SKM-1 (cell line): ENCODE results near the gene IL17RD.

ENCODE experiments used
- DNase-seq: peaks from one replicate; lab custom pipeline; 2025; ENCODE audit not compliant: unreplicated experiment; lab: John Stamatoyannopoulos, UW

Gene IL17RD

DNA sequence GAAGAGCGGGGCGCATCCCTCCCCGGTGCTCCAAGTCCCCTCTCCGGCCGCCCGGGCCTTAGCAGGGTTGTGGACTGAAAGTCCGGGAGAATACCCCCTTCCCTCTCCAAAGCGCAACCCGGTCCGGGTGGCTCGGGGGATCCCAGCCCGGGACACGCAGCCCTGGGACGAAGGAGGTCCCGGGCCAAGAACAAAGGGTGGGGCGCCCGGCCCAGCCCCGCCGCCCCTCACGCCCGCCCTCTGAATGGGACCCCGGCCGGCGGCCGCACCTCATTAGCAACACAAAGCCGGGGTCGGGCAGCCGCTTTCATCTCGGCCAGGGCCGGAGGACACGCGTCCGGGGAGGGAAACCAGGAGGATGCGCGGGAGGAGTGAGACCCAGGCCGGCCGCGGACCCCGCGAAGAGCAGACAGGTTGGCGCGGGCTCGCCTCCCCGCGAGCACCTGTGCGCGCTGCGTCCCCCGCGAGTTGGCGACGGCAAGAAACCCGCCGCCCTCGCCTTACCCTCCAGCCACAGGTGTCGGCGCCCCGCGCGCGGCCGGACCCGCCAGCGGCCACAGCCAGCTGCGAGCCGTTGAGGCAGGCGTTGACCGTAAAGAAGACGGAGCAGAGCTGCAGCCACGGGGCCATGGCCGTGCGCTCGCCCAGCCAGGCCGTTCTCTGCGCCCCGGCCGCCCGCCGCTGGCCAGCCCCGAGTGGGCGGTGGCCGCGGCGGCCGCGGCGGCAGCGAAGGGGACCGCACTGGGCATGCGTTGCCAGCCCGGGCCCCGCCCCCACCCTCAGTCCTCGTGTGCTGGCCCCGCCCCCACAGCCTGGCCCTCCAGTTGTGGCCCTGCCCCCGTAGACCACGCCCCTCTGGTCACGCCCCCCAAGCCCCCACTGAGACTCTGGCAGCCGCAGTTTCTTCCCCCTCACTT, at the start of gene IL17RD:
Gene IL17RD (minus strand): TSS at position 697 of the 917 bp plus-strand sequence. CDS start 67 bp downstream, at position 630.
- DNase-seq: no peak

DNA sequence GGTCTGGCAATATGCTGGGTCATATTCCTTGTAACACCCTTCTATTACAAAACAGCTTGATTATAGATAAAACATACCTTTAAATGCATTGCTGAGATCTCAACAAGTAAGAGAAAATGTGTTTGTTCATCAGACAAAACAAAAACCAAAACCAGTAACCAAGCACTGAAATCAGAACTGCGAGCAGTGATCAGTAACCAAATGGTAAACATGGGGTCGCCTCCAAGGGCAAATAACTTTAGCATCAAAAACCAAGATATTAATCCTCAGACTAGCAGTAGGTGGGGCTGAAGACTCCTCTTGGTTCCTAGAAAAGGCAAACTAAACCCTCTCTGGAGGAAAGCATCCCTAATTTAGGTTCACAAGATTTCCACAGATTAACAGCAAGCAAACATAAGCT, 41.3 kb upstream of the IL17RD start:
- no peak for DNase-seq

DNA sequence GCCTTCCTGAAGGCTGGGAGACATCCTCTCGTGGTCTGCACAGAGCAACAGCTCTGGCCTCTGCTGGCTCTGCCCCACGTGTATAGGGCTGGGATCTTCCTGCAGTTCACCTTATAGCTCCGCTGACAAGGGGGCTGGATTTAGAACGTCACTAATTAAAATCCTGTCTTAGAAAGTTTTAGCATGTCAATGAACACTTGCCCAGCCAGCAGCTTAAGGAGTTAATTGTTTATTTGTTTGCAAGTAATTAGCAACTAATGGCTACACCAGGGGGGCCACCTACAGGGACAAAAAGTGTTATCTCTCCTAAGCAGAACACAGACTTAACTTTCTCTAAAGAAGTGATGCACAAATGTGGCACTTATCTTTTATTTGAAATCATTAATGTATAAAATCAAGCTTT, 34.7 kb upstream of the IL17RD start, which contains the start of gene HESX1:
Gene HESX1 (minus strand): TSS at position 84 of the 403 bp plus-strand sequence. CDS start 60 bp downstream, at position 24.
- DNase-seq: no peak

DNA sequence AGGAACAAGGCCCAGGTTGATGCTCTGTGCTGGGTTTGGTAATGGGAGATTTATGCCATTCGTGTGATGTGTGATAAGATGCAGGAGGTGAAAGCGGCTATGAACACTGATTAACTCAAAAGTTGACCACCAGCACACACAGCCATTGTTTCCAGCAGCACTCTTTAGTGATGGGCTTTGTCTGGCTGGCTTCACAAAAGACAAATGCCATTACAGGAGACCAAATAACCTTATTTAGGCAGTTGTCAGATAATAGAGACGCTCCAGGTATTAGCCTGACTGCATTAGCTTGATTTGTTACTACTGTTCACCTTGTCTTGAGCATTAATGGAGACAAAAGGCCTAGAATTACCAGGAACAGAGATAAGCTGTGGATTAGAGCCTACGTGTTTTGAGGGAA, 29.5 kb upstream of the IL17RD start:
- DNase-seq: no peak

DNA sequence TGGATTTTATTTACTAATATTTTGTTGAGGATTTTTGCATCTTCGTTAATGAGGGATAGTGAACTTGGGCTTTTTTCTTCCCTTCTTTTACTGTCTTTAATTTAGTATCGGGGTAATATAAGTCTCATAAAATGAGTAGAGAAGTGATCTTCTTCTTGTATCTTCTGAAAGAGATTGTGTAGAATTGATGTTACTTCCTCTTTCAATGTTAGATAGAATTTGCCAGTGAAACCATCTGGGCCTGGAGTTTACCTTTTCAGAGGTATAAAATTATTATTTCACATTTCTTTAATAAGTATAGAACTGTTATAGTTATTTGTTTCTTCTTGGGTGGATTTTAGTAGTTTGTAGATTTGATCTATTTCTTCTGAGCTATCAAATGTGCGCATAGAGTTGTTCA, 26.9 kb upstream of the IL17RD start:
- no peak for DNase-seq

DNA sequence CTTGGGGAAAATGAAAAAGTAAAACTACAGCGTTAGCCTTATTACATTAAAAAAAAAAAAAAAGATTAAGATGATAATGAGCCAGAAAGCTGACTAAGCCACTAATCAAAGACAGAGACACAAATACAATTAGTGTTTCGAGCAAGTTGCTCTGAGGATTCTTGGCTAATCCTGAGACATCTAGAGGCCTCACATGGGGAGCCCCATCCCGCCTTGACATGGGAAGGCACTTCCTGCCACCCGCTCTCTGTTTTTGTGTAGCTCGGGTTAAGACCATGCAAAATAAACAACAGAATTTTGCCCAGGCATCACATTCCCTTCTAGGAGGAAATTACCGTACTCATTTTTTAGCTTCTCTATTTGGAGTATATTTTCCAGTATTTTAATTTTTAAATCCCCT, 19.4 kb upstream of the IL17RD start:
- DNase-seq: no peak

DNA sequence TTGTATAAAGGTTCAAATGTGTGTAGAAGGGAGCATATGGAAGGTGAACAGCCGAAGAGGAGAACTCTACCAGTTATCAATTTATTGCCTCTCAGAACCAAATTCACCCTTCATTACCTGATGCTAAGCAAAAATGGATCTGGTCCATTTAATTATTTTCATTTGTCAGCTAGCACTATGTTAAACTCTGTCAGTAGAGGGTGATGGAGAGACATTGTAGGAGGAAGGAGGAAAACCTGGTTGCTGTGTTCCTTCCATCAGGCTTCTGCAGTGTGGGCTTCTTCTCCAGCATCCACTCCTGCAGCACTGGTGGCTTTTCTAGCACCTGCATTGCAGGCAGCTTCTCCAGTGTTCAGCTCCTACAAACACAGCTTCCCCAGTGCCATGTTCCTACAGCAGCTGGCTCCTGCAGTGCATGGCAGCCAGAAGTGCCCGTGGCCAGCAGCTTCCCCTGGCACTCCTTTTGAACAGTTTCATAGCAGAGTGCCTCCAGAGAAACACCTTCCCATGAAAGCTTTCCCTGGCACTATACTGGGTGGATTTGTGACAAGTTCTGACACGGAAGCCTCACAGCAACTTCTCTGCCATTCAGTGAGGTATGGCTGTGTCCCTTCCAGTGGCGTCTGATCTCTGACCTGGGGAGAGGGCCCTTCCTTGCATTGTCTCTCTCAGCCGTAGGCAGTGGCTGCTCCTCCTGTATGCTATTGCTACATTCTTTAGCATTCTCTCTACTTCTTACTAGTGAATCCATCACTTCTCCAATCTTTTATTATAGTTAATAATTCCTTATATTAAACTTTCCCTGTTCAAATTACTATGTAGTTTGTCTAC, 14.6 kb upstream of the IL17RD start:
- DNase-seq: no peak

DNA sequence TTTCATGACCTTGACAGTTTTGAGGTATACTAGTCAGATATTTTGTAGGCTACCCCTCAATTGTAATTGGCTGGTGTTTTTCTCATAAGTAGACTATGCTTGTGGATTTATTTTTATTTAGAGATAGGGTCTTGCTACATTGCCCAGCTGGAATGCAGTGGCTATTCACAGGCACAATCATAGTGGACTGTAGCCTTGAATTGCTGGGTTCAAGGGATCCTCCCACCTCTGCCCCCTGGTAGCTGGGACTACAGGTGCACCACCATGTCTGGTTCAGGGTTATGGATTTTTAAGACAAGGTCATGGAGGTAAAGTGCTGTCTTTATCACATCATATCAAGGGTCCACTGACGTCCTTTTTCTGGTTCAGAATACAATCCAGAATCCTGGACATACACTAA, 10.9 kb upstream of the IL17RD start:
- DNase-seq: no peak

DNA sequence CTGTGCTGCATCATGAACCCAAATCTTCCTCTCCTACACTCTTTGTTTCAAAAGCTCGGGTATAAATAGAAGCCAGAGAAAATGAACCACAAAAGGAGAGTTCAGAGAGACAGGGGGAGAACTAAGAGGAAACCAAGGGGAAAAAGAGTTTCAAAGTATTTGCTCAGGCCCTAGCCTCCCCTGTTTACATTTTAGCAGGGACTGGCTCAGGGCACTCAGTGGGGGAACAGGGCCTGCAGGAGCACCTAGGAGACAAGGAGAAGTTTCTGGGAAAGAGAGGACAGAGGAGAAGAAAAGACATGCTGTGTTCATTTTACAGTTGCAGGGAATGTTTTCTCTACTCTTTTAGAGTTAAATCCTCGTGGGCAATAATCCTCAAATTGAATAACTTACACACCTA, 8.5 kb upstream of the IL17RD start:
- DNase-seq: no peak

DNA sequence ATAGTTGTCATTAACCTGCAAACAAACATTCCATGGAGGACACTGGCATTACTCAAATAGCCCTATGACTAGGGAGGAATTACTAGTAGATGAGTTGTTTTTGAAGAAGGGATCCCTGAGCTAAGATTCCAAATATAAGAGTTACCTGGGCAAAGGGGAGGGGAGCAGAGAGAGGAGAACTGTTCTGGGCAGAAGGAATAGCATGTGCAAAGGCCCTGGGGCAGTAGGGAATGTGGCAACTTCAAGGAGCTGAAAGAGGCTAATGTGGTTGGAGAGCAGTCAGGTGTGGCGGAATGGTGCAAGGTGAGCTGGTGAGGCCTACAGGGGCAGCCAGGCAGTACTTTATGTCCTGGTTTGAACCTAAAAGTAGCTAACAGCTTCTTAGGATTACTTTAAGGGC, 5.8 kb upstream of the IL17RD start:
- DNase-seq: no peak

DNA sequence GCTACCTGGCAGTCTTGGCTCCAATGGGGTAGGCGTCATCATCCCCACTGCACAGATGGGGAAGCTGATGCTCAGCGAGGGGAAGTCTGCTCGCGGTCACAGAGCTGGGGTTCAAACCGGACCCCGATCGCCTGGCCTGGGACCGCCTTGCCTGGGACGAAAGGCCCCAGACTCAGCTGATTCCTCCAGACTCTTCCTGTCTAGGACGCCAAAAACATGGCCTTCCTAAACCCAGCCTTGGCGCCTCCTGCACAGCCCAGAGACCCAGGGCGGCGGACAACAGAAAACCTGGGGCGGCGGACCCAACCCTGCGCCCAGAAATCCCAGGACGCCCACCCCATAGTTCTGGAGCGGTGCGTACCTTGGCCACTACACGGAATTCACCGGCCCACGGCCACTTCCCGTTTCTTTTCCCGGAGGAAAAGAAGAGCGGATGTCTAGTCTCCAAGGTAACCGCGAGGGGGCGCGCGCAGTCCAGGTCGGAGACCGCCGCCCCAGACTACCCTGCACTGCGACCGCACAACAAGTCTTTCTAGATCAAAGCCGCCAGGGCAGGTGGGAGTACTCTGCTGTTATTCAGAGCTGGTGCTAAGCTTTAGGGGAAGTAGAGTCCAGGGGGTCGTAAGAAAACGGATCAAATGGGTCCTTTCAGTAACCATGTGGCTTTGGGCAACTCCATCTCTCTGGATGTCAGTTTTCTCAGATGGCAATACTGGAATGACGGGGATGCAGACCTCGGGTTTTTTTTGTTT, 4.9 kb upstream of the IL17RD start:
- DNase-seq: peak; percentile 48

DNA sequence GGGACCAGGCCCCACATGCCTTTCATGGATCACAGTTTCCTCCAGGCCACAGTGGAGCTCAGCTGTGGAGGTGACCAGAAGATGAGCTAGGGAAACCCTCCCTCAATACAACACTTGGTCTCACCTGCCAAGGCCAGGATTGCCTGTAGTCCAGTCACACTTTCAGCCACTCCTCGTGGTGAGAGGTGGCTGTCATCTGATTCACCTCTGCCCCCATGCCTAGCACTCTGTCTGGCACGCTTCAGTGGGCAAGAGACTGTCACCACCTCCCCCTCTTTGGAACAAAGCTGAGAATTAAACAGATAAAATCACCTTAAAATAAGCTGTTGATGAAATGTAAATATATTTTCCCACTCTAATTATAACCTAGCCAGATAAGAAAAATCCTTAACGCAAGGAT, 4.0 kb upstream of the IL17RD start:
- DNase-seq: no peak

DNA sequence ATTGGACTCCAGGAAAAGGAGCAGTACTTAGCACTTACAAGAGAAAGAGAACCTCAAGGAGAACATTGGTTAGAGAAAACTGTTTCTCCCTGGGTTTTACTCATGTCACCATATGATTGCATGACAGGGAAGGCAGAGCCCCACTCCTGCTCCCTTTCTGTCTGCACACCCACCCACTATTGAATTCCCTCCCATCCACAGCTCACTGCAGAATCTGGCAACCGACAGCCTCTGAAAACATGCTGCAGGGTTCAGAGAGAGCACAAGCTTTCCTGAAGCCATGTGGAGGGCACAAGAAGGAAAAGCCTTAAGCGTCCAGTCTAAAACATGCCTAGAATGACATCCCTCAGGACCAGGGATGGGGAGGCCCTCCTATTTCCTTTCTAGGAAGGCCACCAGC, 3.0 kb upstream of the IL17RD start:
- DNase-seq: no peak

DNA sequence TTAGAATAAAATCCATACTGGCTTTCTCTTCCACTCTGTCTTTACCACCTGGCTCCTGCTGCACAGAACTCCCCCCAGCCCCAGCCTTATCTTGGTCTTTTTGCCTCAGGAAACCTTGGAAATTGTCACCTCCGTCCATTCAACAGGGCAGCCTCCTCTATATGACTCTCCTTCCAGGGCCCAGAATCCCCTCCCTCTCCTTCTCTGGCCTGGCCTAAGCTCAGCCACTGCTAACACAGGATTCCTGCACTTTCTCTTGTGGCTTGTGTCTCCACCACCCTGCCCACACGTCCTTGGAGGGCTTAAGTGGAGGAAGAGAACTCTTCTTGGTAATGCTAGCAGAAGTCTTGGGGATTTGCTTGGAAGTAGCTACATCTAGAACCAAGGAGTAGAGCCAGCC, 1.5 kb upstream of the IL17RD start:
- no peak for DNase-seq

DNA sequence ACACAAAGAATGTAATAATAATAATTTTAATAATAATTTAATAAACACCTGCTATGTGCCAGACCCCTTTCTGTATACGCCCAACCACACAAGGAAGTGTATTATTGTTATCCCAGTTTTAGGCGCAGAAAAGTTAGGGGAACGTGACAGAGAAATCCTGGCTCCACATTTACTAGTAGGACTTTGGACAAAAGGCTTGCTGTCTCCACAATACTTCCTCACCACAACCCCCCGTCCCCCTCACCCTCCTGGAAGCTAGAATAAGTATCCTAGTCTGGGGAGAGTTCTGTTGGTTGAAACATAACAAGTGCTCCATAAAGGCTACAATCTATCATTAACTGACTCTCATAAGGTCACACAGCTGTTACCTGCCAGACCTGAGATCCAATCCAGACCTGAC, 488 bp upstream of the IL17RD start:
- DNase-seq: no peak

DNA sequence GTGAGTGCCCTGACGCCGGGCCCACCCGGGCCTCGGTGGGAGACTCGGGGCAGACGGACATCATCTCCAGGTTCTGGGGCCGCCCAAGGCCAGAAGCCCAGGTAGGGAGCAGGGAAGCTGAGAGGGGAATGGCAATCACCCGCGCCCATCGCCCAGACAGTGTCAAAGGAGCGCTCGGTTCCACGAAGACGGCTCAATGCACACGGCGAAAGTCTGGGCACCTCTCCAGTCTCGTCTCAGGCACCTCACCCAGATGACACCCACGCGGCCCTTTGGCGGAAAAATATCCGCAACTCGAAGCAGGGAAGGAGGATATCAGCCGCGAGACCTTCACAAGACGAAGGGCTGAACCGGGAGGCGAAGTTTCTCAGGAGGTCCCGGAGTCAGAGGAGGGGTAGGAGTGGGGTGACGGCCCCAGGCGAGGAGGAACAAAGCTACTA, 916 bp downstream of the IL17RD start:
- no peak for DNase-seq

DNA sequence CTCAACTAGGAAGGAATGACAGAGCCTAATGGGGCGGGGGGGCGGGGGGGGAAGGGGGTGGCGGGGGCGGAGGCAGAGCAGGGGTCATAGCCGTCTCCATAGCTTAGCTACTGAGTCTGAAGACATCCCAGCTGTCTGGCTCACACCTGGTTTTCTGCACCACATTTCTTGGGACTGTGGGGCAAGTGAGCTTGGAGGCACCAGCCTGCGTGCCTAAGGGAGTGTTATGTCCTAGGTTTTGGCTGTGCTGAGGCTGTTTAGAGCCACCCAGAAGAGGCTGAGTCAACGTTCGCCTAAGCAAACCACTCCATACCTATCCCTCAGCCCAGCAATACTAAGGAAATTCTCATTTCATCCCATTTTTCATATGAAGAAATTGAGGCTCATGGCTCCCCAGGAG, 1.4 kb downstream of the IL17RD start:
- DNase-seq: no peak

DNA sequence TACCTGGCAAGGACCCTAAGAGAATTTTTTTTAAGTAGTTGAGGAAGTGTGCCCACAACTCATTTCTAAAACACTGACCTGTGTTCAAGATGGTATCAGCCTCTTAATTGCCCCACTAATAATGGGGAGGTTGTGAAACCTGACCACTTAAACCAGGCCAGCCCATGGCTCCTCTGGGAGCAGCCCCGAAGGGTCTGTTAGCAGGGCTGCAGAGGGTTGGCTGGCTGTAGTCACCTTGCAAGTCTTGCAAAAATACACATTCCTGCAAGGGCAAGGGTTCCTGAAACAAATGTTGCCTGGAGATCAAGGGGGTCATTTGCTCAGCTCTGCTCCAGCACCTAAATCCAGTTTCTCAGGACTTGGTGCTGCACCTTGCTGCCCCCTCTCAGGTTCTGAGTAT, 3.2 kb downstream of the IL17RD start:
- no peak for DNase-seq

DNA sequence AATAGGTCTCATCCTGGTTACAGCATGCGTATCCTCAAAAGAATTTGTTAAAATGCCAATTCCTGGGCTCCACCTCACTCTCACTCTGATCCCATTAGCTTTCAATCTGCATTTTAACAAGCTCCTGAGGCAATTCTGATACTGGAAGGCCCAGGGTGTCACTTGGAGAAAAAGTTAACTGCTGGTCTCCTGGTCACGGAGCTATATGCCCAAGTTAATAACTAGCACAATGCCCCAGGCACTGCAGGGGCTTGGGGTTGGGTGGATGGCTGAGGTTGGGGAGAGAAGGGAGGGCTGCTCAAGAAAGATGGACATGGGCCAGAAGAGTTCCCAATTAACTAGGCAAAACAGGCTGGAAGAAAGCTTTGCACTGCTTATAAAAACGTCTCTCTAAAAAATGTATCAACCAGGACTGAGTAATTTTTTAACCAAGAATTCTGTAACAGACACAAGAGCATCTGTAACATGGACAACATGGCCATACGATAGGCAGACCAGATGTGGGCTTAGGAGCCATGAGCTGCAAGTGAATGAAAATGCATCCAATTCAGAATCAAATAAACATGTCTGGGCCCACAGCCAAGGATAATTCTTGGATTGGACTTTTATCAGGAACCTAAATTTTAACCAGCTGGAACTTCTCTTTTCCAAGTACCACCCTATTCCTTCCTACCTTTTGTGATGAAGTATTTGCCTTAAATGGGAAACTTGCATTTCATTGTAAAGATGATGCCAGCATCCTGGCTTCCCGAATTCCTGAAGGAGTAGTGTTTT, 4.2 kb downstream of the IL17RD start:
- DNase-seq: no peak

DNA sequence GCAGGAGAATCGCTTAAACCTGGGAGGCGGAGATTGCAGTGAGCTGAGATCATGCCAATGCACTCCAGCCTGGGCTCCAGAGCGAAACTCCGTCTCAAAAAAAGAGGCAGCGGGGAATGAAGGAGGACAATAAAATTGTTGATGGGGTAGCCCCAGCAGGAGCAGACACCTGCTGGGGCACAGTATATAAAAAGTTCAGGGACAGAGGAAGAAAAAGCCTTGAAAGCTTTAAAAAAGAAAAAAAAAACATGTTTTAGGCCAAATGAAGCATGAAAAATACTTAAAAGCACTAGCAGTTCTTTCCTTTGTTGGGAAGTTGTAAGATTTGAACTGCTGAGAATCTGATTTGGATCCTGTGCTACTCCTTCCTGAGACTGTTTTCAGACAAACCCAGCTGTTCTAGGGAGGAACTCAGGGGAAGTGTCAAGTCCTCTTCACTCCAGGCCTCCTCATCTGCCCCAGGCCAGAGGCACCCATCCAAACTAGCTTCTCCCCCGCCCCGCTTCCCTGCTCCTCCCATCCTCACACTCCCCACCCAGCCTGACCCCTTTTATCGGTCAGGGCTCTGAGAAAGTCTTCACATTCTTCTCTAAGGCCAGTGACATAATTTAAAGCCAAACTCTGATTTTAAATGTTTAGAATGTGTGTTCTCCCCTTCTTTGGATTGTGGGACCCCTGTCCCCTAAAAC, 4.9 kb downstream of the IL17RD start:
- DNase-seq: no peak
